NCI-H774 (cell line): ENCODE measurements around the gene GBP7.
"Not testable (repeated sequence)": the region's sequence is repeated elsewhere in the genome, so short reads cannot be mapped to it uniquely, and the experiment has no call there.

Experiments
- DNase-seq: peaks from one replicate; lab custom pipeline; 2025; lab: John Stamatoyannopoulos, UW

The GBP7 gene

GRCh38 chr1:89170170-89171066 is 5.4 kb downstream of the GBP7 start:
- no peak for DNase-seq

GRCh38 chr1:89169166-89169565 is 6.6 kb downstream of the GBP7 start:
- DNase-seq, result no peak

DNA sequence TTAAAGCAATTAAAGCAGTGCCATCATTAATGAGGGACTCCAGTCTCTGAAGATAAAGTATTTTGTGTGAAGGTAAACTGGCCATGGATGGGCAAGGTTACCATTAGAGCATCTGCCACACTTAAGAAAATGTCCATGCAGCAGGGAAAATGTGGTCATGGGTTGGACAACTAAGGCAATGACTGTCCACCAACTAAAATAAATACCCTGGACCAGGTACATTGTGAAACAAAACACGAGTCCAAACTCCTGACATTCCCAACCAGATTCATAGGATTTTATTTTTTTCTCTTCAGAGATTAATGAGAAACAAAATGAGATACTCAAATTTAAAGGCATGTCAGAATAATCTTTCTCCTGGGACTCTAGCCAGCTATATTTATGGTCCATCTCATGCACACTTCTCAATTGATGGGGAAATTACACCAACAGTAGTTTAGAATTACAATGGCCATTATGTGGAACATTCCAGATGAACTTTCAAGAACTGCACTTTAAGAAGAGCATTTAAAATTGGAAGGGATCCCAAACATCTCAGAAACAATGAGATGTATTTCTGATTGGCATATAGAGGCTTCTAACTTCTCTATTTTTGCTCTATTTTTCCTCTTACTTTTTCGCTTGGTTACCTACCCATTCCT is 8.1 kb downstream of the GBP7 start:
- DNase-seq, result no peak

DNA sequence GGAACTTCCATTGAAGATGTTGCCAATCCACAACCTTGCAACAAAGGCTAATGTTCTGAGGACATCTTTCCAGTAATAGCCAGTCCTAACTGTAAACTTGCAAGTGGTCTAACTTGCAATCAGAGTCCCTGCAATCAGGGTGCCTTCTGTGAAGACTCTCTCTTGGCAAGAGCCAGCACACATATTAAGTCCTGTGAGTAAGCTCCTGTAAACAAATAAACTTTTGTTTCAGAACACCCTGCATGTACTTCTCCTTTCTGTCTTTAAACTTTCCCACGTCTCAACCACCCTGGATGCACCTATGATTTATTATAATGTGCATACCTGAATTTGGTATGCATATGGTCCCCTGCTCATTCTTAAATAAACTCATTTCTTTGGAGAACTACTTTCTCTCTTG is 9.1 kb downstream of the GBP7 start:
- no peak for DNase-seq

GRCh38 chr1:89165811-89166210 is 10.0 kb downstream of the GBP7 start:
- DNase-seq, result no peak

DNA sequence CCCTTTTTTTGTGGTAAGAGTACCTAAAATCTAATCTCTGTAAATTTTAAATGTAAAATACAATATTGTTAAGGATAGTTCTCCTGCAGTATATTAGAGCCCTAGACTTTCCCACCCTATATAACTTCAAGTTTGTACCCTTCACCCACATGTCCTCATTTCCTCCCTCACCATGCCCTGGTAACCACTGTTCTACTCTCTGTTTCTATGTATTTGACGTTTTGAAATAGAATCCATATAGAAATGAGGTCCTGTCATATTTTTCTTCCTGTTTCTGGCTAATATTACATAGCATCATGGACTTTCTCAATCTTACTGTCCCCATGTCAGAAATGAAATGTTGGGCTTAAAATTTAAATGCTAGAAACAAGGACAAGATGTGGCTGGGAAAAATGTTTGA is 24.8 kb downstream of the GBP7 start:
- no peak for DNase-seq

GRCh38 chr1:89149976-89150375 is 25.8 kb downstream of the GBP7 start:
- DNase-seq, result no peak

- no peak for DNase-seq
Measured at GRCh38 chr1:89149229-89149628, 26.6 kb downstream of the GBP7 start.

GRCh38 chr1:89147678-89148658 is 27.8 kb downstream of the GBP7 start:
- no peak for DNase-seq

DNA sequence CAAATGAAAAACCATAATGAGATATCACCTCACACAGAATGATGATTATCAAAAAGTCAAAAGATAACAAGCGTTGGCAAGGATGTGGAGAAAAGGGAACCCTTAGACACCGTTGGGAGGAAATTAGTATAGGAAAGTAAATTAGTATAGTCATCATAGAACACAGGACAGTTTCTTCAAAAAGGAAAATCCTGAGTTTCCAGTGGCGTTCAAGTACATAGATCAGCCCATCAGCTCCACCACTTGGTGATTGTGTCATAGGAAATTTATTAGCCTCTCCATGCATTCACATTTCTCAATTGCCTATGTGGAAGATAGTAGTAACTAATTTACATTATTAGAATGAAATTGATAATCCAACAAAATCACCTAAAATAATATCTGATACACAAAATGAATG is 29.1 kb downstream of the GBP7 start:
- DNase-seq, result no peak

DNA sequence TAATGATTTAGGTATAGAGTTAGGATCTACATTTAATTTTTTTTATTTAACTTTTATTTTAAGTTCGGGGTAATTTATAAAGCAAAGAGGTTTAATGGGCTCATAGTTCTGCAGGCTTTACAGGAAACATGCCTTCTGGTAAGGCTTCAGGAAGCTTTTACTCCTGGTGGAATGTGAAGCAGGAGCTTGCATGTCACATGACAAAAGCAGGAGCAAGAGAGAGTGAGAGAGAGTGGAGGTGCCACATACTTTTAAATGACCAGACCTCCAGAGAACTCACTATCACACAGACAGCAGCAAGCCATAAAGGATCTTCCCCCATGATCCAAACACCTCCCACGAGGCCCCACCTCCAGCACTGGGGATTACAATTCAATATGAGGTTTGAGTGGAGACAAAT is 32.3 kb downstream of the GBP7 start:
- DNase-seq, result no peak

- DNase-seq, result no peak
Measured at GRCh38 chr1:89142160-89142559, 33.6 kb downstream of the GBP7 start.

- no peak for DNase-seq
Measured at GRCh38 chr1:89133747-89134146, 42.1 kb downstream of the GBP7 start.

DNA sequence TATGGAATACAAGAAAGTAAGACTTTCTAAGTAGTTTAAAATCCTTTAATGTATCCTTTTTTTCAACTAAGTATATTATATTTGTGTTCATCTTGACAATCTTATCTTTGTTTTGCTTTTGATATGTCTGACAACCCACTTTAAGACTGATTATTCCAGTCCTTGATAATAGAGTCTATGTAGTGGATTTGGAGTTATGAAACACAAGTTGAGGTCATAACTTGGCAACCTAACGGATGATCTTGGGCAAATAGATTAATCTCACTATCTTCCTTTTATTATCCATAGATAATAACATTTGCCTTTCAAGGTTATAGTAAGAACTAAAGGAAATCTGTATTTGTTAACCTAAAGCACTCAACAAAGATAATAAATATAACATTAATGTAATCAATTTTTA is 45.1 kb downstream of the GBP7 start:
- DNase-seq, result no peak

- DNase-seq, result no peak
Measured at GRCh38 chr1:89129911-89130310, 45.9 kb downstream of the GBP7 start.

DNA sequence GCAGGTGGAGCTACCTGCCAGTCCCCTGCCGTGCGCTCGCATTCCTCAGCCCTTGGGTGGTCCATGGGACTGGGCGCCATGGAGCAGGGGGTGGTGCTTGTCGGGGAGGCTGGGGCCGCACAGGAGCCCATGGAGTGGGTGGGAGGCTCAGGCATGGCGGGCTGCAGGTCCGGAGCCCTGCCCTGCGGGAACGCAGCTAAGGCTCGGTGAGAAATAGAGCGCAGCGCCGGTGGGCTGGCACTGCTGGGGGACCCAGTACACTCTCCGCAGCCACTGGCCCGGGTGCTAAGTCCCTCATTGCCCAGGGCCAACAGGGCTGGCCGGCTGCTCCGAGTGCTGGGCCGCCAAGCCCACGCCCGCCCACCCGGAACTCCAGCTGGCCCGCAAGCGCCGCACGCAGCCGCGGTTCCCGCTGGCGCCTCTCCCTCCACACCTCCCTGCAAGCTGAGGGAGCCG is 47.8 kb downstream of the GBP7 start:
- DNase-seq, result not testable (repeated sequence)

DNA sequence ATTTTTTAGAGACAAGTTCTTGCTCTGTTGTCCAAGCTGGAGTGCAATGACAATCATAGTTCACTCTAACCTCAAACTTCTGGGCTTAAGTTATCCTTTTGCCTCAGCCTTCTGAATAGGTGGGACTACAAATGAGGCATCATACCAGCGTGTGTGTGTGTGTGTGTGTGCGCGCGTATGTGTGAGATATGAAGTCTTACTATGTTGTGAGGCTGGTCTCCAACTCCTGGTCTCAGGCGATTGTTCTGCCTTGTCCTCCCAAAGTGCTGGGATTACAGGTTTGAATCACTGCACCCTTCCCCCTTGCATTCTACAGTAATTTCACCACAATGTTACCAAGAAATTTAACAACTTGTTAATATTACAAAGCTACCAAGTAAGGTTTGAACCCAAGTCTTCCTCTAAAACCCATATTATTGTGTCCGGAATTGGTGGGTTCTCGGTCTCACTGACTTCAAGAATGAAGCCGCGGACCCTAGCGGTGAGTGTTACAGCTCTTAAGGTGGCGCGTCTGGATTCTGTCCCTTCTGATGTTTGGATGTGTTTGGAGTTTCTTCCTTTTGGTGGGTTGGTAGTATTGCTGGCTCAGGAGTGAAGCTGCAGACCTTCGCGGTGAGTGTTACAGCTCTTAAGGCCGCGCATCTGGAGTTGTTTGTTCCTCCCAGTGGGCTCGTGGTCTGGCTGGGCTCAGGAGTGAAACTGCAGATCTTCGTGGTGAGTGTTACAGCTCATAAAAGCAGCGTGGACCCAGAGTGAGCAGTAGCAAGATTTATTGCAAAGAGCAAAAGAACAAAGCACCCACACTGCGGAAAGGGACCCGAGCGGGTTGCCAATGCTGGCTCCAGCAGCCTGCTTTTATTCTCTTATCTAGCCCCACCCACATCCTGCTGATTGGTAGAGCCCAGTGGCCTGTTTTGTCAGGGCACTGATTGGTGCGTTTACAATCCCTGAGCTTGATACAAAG is 48.9 kb downstream of the GBP7 start:
- not testable (repeated sequence) for DNase-seq

DNA sequence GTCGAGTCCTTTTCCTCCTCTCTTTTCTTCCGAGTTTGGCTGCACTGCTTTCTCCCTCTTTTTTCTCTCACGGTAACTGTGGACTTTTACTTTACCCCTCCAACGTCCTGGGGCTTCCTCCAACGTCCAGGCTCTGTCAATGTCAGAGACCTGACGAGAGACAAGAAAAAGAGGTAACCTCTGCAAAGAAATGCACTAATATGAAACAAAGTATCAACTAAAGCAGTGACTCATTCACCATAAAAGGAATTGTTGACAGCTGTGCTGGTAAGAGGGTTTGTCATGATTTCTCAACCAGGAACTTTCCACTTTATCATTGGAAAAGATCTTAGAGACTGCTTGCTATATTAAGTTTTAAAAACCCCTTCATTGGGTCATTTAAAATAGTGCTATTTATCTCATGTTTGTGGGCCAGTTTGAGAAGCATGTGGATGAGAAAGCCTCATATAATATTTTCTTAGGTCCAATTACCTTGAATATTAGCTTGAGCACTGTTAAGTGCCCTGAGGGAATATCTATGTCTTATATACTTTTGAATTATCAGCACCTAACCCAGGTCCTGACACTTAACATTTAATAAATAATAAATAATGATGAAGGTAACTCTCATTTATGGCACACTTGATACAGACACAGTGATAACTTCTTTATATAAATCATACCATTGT is 49.8 kb downstream of the GBP7 start, which contains the start of gene GBP2:
GBP2 (minus strand) TSS at position 202 of the 668 bp plus-strand sequence. CDS start 4,148 bp downstream, outside the sequence.
- DNase-seq, result no peak

DNA sequence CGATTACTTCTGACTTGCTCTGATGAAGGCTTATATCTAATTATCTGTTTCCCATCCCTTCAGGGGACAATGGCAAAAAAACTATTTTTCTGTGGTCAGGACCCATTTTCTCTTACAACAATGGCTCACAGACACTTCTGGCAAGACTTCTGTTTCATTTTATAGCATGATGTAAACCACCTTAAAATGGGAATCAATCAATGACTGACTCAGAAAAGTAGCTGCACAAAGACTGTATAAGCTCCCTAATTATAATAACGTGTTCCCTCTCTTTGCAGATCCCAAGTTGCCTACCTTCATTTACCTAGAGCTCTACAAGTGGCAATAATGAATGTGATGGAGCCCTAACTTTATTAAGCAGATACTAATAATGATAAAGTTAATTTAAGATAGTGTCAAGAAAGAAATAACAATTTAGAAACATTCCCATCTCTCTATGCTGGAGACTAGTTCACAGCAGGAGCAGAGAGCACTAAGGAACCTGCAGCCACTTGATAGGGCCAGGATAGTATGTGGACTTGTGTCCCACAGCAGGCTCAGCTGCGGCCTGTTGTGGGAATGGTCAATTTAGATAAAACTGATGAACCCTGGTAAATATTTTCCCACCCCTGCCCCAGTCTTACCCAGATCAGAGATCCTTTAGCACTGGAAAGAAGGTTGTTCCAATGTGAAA is 50.4 kb downstream of the GBP7 start:
- DNase-seq, result no peak

GRCh38 chr1:89121641-89122040 is 54.2 kb downstream of the GBP7 start:
- no peak for DNase-seq
